DMS53 treated with DMSO at 0.1 percent for 48 hours (cell line): ENCODE results near the gene CBX4.
A peak's percentile ranks its signal among the peaks of the same experiment; 100 is the strongest.

Source experiments
- DNase-seq: peaks from one replicate; lab custom pipeline; 2025; ENCODE audit not compliant: unreplicated experiment; lab: John Stamatoyannopoulos, UW

Gene CBX4

DNA sequence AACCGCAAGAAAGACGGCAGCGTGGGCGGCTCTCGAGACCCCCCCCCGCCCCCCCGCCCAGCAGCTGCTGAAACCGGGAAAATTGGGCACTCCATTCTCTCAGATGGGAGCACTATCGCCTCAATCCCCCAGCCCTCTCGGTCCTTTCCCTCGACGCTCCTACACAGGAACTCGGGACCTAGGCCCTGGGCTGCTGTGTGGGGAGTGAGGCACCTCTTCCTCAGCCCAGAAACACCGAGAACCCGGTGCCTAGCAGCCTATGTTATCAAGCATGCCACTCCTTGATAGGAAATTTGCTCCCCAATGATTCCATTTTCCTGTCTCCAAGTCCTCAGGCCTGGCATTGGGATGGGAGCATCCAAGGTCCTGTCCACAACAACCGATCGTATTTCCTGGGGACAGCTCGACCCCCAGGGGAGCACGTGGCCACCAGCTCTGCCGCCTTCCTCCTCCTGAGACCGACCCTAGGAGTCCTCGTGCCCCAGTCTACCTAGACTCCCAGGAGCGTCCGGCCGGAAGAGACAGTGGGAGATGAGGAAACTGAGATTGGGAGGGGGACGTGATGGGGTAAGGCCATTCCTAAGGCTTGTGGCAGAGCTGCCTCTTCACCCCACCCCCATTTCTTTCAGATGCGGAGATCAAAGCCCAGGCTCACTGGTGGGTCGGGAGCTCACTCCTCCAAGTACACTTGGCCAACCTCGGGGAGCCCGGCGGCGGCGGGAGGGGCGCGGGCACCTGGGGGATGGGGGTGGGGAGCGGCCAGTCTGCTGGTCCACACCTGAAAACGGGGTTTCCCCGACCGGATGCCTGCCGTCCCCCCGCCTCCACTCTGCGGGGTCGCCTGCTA, 24.9 kb downstream of the CBX4 start:
- no peak for DNase-seq

- DNase-seq = no peak
Measured at GRCh38 chr17:79813297-79814126, 25.7 kb downstream of the CBX4 start.

DNA sequence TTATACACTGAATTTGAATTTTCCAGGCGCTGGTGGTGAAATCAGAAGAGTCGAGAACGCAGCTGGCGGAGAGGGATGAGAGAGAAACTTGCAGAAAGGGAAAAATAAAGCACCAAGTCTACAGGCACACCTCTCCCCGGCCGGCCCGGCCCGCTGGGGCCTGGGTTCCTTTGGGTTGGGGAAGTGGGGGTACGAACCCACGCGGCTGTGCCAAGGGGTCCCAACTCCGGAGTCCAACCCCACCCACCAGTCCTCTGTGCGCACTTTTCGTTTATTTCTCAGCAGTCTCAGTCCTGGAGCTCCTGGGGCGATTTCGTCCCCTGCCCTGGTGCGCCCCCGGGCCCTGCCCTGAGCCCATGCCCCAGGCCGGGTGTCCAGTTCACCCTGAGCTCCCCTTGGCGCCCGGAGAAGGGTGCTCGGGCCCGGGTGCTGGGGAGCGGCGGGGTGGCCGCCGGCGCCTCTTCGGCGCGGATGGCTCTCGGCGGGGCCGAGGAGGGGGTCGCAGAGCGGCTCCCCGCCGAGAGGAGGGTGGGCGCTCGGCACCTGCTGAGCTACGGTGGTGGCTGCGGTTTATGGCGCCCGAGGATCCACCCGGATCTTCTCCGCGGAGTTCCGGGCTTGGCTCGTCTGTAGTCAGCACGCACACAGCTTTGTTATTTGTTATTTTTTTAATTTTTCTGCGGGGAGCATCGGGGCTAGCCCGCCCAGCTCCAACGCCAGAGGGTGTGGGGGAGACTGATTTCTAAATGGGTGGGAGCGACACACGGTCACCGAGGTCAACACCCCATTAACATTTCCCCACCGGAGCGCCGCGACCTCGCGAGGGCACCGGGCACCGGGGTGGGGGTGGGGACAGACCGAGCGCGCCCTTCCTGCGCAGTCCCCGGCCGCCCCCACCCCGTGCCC, 26.6 kb downstream of the CBX4 start:
- no peak for DNase-seq

DNA sequence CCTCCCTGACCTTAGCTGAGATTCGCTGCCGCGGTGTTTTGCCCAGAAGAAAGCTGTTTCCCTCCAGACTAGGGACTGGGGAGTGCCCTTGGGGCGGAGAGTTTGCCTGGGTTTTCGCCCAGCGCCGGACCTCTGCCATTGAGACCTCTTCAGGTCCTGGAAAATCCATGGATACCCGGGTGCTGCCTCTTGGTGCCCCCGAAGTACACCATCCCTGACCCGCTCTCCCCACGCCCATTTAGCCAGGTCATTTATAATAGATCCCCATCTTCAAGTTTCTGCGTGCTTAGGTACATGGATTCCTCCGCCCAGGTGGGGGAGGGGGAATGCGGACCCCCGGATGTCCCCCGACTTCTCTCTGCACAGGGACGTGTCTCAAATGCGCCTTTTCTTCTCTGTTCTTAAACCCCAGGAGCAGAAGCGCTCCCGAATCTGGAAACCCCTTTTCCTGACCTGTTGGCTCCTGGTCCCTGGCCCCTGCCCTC, 27.3 kb downstream of the CBX4 start:
- DNase-seq = no peak

DNA sequence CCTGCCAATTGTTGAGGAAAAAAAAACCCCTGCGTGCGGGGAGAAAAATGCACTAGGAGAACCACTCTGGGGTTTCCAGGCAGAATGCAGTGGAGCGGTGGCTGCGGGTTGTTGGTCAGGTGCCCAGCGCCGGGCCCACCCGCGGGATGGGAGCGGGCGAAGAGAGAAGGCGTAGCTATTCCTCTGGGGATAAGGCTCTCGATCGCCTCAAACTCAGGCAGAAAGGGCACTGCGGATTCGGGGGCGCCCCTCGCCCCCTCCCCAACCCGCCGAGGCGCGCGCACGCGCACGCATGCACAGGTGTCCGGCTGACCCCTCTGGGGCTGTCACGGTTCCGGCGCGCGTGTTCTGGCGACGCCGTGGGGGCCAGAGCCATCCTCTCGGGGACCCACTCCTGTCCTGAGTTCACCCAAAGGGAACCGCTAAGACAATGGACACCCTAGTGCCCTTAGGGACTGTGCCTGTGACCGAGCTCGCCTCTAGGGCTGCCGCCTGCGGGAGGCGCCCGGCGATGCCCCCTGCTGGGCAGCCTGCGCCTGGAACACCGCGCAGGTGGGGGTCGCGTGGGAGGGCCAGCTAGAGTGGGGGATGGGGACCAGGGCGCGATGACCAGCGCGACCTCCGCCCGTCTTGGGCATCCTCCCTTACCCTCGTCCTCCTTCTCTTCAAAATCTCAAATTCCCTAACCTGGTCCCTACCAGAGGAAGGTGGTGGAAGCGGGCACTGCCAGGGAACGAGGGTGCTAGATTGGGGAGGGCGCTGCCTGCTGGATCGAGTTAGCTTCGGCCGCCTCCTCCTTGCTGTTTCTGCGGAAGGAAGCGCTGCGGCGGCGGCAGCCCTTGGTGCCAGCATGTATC, 28.0 kb downstream of the CBX4 start:
- DNase-seq = peak; percentile 69

DNA sequence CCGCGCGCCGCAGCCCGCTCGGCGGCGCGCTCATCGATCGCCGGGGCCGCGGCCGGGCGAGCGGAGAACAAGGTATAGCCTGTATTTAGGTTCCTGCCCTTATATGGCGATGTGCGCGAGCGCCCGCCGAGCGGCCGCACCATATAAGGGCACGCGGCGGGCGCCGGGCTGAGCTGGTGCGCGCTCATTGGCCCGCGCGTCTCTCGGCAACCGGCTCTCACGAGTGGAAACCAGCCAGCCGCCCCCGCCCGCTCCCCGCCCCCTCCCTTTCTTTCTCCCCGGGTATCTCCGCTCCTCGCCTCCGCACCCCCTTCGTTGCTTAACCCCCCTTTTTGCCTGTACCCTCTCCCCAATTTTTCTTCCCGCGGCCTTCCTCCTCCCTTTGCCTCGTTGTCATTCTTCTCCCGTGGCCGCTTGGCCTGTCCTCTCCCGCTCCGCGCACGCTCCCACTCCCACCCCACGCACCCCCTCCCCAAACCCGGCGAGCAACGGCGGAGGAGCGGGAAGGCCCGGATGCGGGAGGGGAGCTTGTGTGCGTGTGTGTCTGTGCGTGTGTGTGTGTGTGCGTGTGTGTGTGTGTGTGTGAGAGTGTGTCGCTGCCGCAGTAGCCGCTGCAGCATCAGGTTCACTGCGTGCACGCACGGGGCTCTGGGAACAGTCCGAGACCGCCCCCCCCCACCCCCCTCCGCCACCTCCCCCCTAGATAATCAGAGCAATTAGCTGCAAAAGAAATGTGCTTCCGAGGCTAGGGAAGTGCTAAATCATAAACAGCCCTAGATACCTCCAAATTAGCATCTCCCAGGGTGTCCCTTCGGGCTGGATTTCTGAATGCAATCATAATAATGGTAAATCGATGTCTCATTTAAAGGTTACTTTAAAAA, 28.9 kb downstream of the CBX4 start:
- peak; percentile 88 for DNase-seq

GRCh38 chr17:79809530-79810129, 29.6 kb downstream of the CBX4 start:
- DNase-seq = peak; percentile 33

- peak; percentile 76 for DNase-seq
Measured at GRCh38 chr17:79808763-79809529, 30.3 kb downstream of the CBX4 start.

DNA sequence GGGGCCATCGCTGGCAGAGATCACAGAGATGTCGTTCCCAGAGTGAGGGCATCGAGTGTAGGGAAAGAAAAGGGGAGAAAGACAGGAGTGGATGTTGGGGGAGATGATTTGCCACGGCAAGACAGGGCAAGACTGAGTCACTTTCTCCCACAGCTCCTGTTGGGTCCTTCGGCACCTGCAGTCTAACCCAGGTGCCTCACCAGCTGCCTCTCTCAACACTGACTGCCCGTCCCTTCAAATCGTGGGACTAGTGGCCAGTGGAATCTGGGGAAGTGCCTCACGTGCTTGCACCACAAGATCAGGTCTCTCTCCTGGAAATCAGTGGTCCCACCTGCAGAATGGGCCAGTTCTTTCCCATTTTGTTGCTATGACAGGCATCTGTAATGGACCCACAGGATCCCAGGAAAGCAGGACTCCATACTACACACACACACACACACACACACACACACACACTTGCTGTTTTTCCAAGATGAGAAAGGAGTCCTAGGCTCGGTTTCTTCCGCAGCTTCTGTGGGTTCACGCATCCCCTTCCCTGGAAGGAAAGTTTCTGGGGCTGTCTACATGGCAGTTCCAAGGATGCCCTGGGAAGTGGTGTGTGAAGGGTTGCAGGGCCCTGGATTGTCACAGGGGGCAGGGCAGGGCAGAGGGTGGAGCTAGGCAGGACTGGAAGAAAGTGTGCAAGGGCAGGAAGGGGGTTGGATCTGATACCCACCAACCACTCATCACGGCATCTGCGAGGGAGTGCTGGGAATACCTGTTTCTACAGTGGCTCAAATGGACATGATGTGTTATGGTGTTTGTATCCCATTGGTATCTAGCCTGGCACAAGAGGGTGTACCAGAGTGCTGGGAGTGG, 32.1 kb downstream of the CBX4 start:
- DNase-seq = no peak

DNA sequence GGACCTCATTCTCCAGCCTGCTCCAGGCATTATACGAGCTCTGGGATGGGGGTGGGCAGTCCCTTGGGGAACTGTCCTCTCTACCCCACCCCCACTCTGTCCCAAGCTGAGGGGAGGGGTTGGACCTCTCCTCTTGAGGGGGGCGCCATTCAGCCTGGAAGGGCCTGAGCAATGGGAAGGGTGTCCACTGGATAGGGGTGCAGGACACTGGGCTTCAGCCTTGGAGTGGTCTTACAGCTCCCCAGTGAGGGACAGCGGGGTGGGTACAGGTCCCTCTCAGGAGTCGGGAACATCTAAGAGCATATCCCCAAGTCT, 32.8 kb downstream of the CBX4 start:
- DNase-seq = no peak

DNA sequence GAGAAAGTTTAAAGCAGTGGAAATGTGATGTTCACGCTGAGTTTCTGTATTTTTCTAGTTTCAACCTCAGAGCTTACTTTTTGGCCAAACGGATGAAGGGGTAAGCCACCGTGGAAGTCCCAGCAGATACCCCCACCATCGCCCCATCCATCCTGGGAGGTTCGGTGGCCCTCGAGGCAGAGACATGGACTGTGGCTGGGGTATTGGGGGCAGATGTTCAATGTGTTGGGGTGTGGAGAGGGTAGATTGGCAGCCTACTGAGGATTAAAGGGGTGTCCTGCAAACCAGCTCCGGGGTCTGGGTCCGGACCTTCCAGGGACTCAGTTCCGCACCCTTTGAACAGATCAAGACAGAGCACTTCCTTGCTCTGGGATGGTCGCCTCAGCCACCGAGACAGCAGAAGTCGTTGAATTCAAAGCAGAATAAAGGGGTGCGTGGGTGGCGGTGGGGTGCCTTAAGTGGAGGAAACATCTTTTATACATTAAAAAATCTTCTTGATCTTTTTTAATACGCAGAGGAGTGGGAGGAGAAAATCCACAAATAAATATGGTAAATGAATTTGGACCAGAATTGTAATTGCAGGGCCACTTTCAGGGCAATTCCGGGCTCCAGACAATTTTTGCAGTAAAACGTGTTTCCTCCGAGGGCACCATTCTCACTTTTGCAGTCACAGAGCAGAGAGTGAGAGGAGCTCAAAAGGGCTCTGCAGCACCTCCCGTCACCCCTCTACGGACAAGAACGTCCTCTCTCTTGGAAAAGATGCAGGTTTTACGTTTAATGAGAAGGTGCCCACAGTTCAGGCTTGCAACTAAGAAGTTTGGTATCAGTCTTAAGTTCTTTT, 34.2 kb downstream of the CBX4 start:
- DNase-seq = no peak

DNA sequence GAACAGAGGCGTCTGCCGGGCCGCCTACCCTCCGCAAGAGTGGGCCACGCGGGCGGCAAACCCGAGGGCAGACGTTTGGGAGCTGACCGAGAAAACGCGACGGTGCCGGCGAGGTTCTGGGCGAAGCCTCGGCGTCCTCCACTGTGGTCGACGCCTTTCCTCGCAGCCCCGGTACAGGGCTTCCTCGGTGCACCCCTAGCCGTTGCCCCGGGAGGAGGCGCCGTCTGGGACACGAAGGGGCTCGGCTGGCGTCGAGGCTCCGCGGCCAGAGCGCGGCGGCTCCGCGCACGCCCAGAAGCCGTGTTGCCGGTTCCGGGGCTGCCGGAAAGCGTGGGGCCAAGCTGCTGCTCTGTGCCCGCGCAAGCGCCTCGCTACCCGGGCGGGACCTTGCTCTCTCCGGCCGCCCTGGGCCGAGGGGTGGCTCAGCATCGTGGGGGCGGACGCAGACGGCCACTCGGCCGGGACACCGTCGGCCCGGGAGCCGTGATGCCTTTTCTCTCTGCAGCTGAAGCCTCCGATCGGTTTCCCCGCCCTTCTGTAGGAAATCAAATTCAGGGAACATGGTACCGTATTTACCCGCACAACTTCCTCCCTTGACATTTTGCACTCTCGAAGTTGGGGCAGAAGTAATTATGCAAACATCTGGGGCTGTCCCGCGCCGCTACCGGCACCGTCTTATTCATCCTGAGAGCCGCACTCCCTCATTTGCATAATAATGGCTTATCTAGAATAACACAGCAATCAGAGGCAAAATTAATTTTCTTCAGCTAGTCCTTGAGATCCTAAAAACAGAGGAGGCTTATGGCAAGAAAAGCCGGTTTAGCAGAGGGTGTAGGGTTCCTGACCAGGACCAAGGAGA, 35.0 kb downstream of the CBX4 start:
- no peak for DNase-seq

DNA sequence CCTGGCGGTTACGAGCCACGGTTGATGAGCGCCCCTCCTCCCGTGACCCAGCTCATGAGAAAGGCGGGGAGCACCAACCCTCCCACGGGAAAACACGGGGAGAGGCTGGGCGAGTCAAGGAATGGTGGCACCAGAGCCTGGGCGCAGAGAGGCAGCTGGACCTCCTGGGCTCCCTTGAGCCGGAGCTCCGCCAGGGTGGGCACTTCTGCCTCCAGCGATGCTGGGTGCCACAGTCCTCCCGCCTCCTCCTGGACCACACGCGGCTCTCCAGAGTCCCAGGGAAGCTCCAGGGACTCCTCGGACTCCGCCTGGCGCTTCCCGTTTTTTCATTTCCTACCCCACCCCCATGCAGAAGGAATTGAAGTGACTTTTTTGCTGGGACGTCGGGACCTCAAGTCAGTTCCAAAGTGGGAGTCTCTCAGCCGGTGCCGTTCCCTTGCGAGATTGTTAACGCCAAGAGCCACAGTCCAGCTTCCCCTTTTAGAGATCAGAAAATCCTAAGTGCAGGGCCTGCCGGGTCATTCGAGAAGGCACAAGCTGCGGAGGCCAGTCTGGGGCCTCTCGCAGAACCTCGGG, 35.7 kb downstream of the CBX4 start:
- DNase-seq = no peak

DNA sequence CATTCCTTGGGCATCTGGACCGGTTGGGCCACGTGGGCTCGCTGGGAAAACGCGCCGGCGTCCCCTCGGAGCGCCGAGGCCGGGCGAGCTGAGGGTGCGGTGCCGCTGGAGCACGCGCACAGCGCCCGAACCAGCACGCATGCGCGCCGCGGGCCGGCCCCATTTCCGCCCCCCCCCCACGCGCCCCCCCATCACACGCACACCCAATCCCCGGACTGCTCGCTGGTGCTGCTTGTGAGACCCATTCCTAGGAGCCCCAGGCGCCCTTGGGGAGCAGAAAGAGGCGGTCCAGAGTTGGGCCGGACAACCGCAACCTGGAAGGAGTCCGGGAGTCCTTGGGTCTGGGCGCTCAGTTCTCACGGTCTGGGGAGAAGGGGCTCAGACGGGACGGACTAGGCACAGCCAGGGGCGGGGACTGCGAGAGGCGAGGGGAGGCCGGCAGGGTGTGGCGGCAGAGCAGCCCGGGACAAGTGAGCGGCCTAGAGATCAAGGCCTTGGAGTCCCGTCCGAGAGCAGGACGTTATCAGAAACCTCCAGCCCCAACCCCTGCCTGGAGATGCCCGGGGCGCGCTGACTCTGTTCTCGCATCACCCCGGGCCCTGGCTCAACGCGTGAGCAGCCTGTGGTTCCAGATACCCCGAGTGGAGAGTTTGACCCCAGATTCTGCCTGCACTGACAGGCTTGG, 36.4 kb downstream of the CBX4 start:
- no peak for DNase-seq
